Esophagus squamous epithelium (tissue), 5 donors: Measurements from ENCODE around the gene OR8G5. TPM values are rescaled to one million over a fixed set of nuclear protein-coding genes. Genes with fewer than 3 reads are reported as not detected.
"Not testable (repeated sequence)": the region's sequence is repeated elsewhere in the genome, so short reads cannot be mapped to it uniquely, and the experiment has no call there.

Experiments used
- DNase-seq: peaks from one replicate; lab custom pipeline; 2025; lab: John Stamatoyannopoulos, UW
- H3K27ac ChIP-seq, 4 donors: fragments of 200-600 bp; sonication (generic); one replicate each; pipeline ENCODE4 v1.5.1; 2016 to 2019; ENCODE audit warnings: mild to moderate bottlenecking in 1 of 4
- H3K27me3 ChIP-seq, 4 donors: fragments of 200-600 bp; sonication (generic); 1 replicate in 3 of 4; 2 replicates in 1 of 4; pipeline versions ENCODE4 v1.5.1 to v1.6.0; 2017 to 2021; ENCODE audit warnings: antibody characterized with exemption in 1 of 4
- H3K36me3 ChIP-seq, 3 donors: fragments of 200-600 bp; sonication (generic); one replicate each; pipeline ENCODE4 v1.5.1; 2016 to 2019
- H3K4me1 ChIP-seq, 3 donors: fragments of 200-600 bp; sonication (generic); one replicate each; pipeline ENCODE4 v1.5.1; 2017 to 2019
- H3K4me3 ChIP-seq, 4 donors: fragments of 200-600 bp; sonication (generic); 1 replicate in 3 of 4; 2 replicates in 1 of 4; pipeline ENCODE4 v1.5.1; 2016 to 2019; ENCODE audit warnings: mild to moderate bottlenecking in 2 of 4, moderate library complexity in 1 of 4
- H3K9me3 ChIP-seq, 3 donors: fragments of 200-600 bp; sonication (generic); one replicate each; pipeline ENCODE4 v1.5.1; 2016 to 2019
- CTCF ChIP-seq, 6 experiments: fragments of 450-650 bp in 4 of 6; fragments of 200-600 bp in 2 of 6; sonication (generic) in 2 of 6; IDR thresholded peaks; one replicate each; pipeline ENCODE4 v1.5.1; 2016 to 2019; ENCODE audit warnings: antibody characterized with exemption in 6 of 6, mild to moderate bottlenecking in 4 of 6, moderate library complexity in 4 of 6
- POLR2A ChIP-seq, 4 donors: fragments of 450-650 bp; IDR thresholded peaks; one replicate each; pipeline ENCODE4 v1.6.1; 2017; ENCODE audit warnings: antibody characterized with exemption in 4 of 4, mild to moderate bottlenecking in 4 of 4, moderate library complexity in 3 of 4
- WGBS, 2 donors: methylation state at CpG; one replicate each; pipeline ENCODE4 v1.1.5; 2018; 5-methylcytosine and 5-hydroxymethylcytosine counted together
- intact Hi-C: fragments of 100-400 bp; cut with DNase I; formaldehyde crosslinking; loops from one replicate; pipeline ENCODE4 v1.15.0; 2022
- total RNA-seq, 4 donors: library from RNA; depleted of rRNA; stranded (reverse); fragments of >200 nt; gene quantifications; one replicate each; pipeline ENCODE4 v1.1.0, GENCODE V29; 2016
- donor health status: DM: yes; HTN: yes; CAD: no.

The OR8G5 gene
- total RNA-seq, 4 donors from 2014 or later = not detected

DNA sequence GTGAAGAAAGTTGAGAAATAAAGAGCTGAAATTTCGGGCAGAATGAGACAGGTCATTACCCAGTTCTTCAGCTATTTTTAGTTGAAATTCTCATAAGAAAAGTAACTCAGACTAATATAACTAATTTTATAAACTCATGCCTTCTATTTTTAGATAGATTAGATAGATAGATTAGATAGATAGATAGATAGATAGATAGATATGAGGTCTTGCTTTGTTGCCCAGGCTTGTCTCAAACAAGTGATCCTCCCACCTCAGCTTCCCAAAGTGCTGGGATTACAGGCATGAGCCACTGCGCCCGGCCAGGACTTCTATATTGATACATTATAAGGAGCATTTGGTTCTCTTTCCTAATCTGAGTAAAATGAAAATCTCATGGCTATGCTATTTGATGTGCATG is 42.1 kb upstream of the OR8G5 start:
- H3K27ac ChIP-seq = no peak overlapping the region
- no peak overlapping the region for H3K4me3 ChIP-seq
- no peaks in the 10 kb centered on the region for H3K36me3 ChIP-seq
- WGBS, 2 donors = 65 to 66% methylated on average over 3 of the region's 3 CpGs
- no peaks in the 10 kb centered on the region for H3K27me3 ChIP-seq
- TF ChIP-seq POLR2A (IDR thresholded peaks at IDR 0.05) (no peak), CTCF (IDR thresholded peaks at IDR 0.05) (no peak)
- intact Hi-C loops = no loop called here
- no peak for DNase-seq
- no peaks in the 10 kb centered on the region for H3K4me1 ChIP-seq
- no peaks in the 10 kb centered on the region for H3K9me3 ChIP-seq

DNA sequence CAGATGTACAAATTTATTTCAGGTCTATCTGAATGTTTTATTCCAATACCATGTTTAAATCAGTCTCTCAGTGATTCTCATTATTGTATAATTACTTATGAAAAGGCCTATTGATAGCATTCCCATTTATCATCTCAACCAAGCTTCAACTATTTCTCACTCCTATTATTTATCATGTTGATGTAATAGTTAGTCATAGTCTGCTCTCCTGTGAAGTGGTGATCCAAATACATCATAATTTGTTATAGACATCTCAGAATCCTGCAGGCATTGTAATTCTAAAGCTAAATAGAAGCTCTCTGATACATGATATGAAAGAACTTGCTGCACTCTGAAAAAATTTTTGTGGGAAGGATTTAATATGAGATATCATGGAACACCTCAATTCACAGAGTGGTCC is 37.0 kb upstream of the OR8G5 start:
- Histone ChIP-seq H3K9me3 (no peaks in the 10 kb centered on the region), H3K27me3 (no peaks in the 10 kb centered on the region), H3K4me1 (no peaks in the 10 kb centered on the region), H3K27ac (no peak overlapping the region), H3K36me3 (no peaks in the 10 kb centered on the region), H3K4me3 (no peak overlapping the region)
- TF ChIP-seq CTCF (IDR thresholded peaks at IDR 0.05) = no peak
- no peak for TF ChIP-seq POLR2A (IDR thresholded peaks at IDR 0.05)
- intact Hi-C loops = no loop called here
- DNase-seq = no peak

GRCh38 chr11:124222407-124222806 is 33.8 kb upstream of the OR8G5 start:
- Histone ChIP-seq H3K4me1 (no peaks in the 10 kb centered on the region), H3K36me3 (no peaks in the 10 kb centered on the region), H3K4me3 (no peak overlapping the region), H3K27ac (no peak overlapping the region), H3K9me3 (no peaks in the 10 kb centered on the region), H3K27me3 (no peaks in the 10 kb centered on the region)
- DNase-seq = no peak
- TF ChIP-seq CTCF (IDR thresholded peaks at IDR 0.05) = no peak
- no peak for TF ChIP-seq POLR2A (IDR thresholded peaks at IDR 0.05)
- intact Hi-C loops = no loop called here
- WGBS, 2 donors = 48 to 54% methylated on average over 2 of the region's 2 CpGs

DNA sequence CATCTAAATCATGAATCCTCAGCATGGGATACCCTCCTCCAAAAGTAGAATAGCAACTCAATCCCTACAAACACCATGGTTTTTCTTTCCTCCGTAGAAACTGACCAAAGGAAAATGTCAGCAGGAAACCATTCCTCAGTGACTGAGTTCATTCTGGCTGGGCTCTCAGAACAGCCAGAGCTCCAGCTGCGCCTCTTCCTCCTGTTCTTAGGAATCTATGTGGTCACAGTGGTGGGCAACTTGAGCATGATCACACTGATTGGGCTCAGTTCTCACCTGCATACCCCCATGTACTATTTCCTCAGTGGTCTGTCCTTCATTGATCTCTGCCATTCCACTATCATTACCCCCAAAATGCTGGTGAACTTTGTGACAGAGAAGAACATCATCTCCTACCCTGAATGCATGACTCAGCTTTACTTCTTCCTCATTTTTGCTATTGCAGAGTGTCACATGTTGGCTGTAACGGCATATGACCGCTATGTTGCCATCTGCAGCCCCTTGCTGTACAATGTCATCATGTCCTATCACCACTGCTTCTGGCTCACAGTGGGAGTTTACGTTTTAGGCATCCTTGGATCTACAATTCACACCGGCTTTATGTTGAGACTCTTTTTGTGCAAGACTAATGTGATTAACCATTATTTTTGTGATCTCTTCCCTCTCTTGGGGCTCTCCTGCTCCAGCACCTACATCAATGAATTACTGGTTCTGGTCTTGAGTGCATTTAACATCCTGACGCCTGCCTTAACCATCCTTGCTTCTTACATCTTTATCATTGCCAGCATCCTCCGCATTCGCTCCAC is 31.4 kb upstream of the OR8G5 start:
- intact Hi-C loops, H3K4me3 ChIP-seq, DNase-seq, H3K27me3 ChIP-seq, H3K4me1 ChIP-seq, H3K27ac ChIP-seq, H3K36me3 ChIP-seq, H3K9me3 ChIP-seq: not testable (repeated sequence)
- WGBS, 2 donors = 60 to 69% methylated on average over 9 of the region's 9 CpGs

- Histone ChIP-seq H3K4me1 (no peaks in the 10 kb centered on the region), H3K27ac (no peak overlapping the region), H3K27me3 (no peaks in the 10 kb centered on the region), H3K9me3 (no peaks in the 10 kb centered on the region), H3K4me3 (no peak overlapping the region), H3K36me3 (no peaks in the 10 kb centered on the region)
- DNase-seq = no peak
- intact Hi-C loops = no loop called here
- 58 to 75% methylated on average over 1 of the region's 1 CpG for WGBS, 2 donors
- TF ChIP-seq POLR2A (IDR thresholded peaks at IDR 0.05) (no peak), CTCF (IDR thresholded peaks at IDR 0.05) (no peak)
These were observed 30.7 kb upstream of the OR8G5 start for GRCh38 chr11:124225471-124225870.
